ENCODE measurements around the gene SPCS2.

- TF ChIP-seq CTCF (IDR thresholded peaks at IDR 0.05): no peak
- TF ChIP-seq POLR2A (IDR thresholded peaks at IDR 0.05): no peak
These were observed 3.7 kb downstream of the SPCS2 start for GRCh38 chr11:74952752-74953151.

All from upper lobe of left lung (tissue), 4 donors.